Measurements from ENCODE around the gene TLE2. TPM values are rescaled to one million over a fixed set of nuclear protein-coding genes. Genes with fewer than 3 reads are reported as not detected.
"Not testable (repeated sequence)": the region's sequence is repeated elsewhere in the genome, so short reads cannot be mapped to it uniquely, and the experiment has no call there.

Gene TLE2
- total and polyA plus RNA-seq, 3 donors from 2014 or later = 30.2 to 76.6 (median 70.5) TPM

GRCh38 chr19:2992958-2993357 lies 36.1 kb downstream of the TLE2 start:
- intact Hi-C loops (cut with DNase I; ENCODE audit: low total_unique reads) = no loop called here
- TF ChIP-seq CTCF (IDR thresholded peaks at IDR 0.05) (no peak), POLR2A (IDR thresholded peaks at IDR 0.05) (no peak)
- H3K36me3 ChIP-seq (ENCODE audit: low read depth, missing control alignments) = no peaks in the 10 kb centered on the region
- no peak overlapping the region for H3K4me3 ChIP-seq
- no peak for DNase-seq
- no peaks in the 10 kb centered on the region for H3K9me3 ChIP-seq
- H3K4me1 ChIP-seq = no peaks in the 10 kb centered on the region
- no peak overlapping the region for H3K27ac ChIP-seq
- 63 to 66% methylated on average over 13 to 14 of the region's 14 CpGs for WGBS, 2 donors
- no peaks in the 10 kb centered on the region for H3K27me3 ChIP-seq

- H3K9me3 ChIP-seq; H3K27ac ChIP-seq; H3K36me3 ChIP-seq (ENCODE audit: low read depth, missing control alignments); DNase-seq; H3K4me3 ChIP-seq; H3K27me3 ChIP-seq; H3K4me1 ChIP-seq; intact Hi-C loops (cut with DNase I; ENCODE audit: low total_unique reads): not testable (repeated sequence)
- WGBS, 2 donors = 89 to 90% methylated on average over 11 of the region's 11 CpGs
Measured at GRCh38 chr19:2992333-2992732, 36.7 kb downstream of the TLE2 start.

- no peak overlapping the region for H3K4me3 ChIP-seq
- intact Hi-C loops (cut with DNase I; ENCODE audit: low total_unique reads) = no loop called here
- no peak overlapping the region for H3K27ac ChIP-seq
- peaks cover 1% of the 10 kb centered on the region for H3K4me1 ChIP-seq
- no peaks in the 10 kb centered on the region for H3K36me3 ChIP-seq (ENCODE audit: low read depth, missing control alignments)
- no peak for TF ChIP-seq POLR2A (IDR thresholded peaks at IDR 0.05)
- TF ChIP-seq CTCF (IDR thresholded peaks at IDR 0.05) = no peak
- no peaks in the 10 kb centered on the region for H3K9me3 ChIP-seq
- H3K27me3 ChIP-seq = no peaks in the 10 kb centered on the region
- DNase-seq = no peak
- 95 to 97% methylated on average over 8 to 14 of the region's 15 CpGs for WGBS, 2 donors
Measured at GRCh38 chr19:2989236-2989946, 39.7 kb downstream of the TLE2 start.

GRCh38 chr19:2988568-2988967 lies 40.5 kb downstream of the TLE2 start:
- WGBS, 2 donors = 92 to 95% methylated on average over 3 of the region's 3 CpGs
- no peaks in the 10 kb centered on the region for H3K27me3 ChIP-seq
- no peaks in the 10 kb centered on the region for H3K36me3 ChIP-seq (ENCODE audit: low read depth, missing control alignments)
- no peak overlapping the region for H3K27ac ChIP-seq
- H3K9me3 ChIP-seq = no peaks in the 10 kb centered on the region
- TF ChIP-seq CTCF (IDR thresholded peaks at IDR 0.05) = no peak
- TF ChIP-seq POLR2A (IDR thresholded peaks at IDR 0.05) = no peak
- intact Hi-C loops (cut with DNase I; ENCODE audit: low total_unique reads) = no loop called here
- H3K4me1 ChIP-seq = peaks cover 8% of the 10 kb centered on the region
- no peak overlapping the region for H3K4me3 ChIP-seq
- DNase-seq = no peak

- no peak for DNase-seq
- Histone ChIP-seq H3K4me1 (peaks cover 16% of the 10 kb centered on the region), H3K4me3 (no peak overlapping the region), H3K9me3 (no peaks in the 10 kb centered on the region), H3K27ac (no peak overlapping the region), H3K36me3 (ENCODE audit: low read depth, missing control alignments) (no peaks in the 10 kb centered on the region), H3K27me3 (no peaks in the 10 kb centered on the region)
- no peak for TF ChIP-seq CTCF (IDR thresholded peaks at IDR 0.05)
- 71 to 87% methylated on average over 3 to 12 of the region's 12 CpGs for WGBS, 2 donors
- intact Hi-C loops (cut with DNase I; ENCODE audit: low total_unique reads) = no loop called here
Measured at GRCh38 chr19:2987797-2988196, 41.3 kb downstream of the TLE2 start.

Measured in testis (tissue), 3 donors.